ENCODE results near the gene SAMD8.

Gene SAMD8

GRCh38 chr10:75165684-75166622, 54.5 kb downstream of the SAMD8 start:
- H3K4me3 ChIP-seq (ENCODE audit: low read depth, low read length) = no peak overlapping the region
- peak; percentile 91 for DNase-seq (ENCODE audit: low read depth)
- TF ChIP-seq MYC (IDR thresholded peaks at IDR 0.05; ENCODE audit: low read depth, low read length) = no peak
- TF ChIP-seq CTCF (IDR thresholded peaks at IDR 0.05; ENCODE audit: low read depth, low read length) = no peak
- TF ChIP-seq POLR2A (IDR thresholded peaks at IDR 0.05; ENCODE audit: extremely low read depth, insufficient read length) = no peak
- 0 out of 2 replicates have a peak, but pooled peaks have one; percentile 12 for TF ChIP-seq MAX (IDR thresholded peaks at IDR 0.05; ENCODE audit: low read depth, low read length)

GRCh38 chr10:75166623-75166972, 55.1 kb downstream of the SAMD8 start:
- no peak overlapping the region for H3K4me3 ChIP-seq (ENCODE audit: low read depth, low read length)
- TF ChIP-seq CTCF (IDR thresholded peaks at IDR 0.05; ENCODE audit: low read depth, low read length) (no peak), MAX (IDR thresholded peaks at IDR 0.05; ENCODE audit: low read depth, low read length) (no peak), MYC (IDR thresholded peaks at IDR 0.05; ENCODE audit: low read depth, low read length) (no peak), POLR2A (IDR thresholded peaks at IDR 0.05; ENCODE audit: extremely low read depth, insufficient read length) (no peak)
- no peak for DNase-seq (ENCODE audit: low read depth)

GRCh38 chr10:75168275-75168674, 56.8 kb downstream of the SAMD8 start:
- TF ChIP-seq MYC (IDR thresholded peaks at IDR 0.05; ENCODE audit: low read depth, low read length) (no peak), CTCF (IDR thresholded peaks at IDR 0.05; ENCODE audit: low read depth, low read length) (no peak), MAX (IDR thresholded peaks at IDR 0.05; ENCODE audit: low read depth, low read length) (no peak), POLR2A (IDR thresholded peaks at IDR 0.05; ENCODE audit: extremely low read depth, insufficient read length) (no peak)
- DNase-seq (ENCODE audit: low read depth) = no peak
- no peak overlapping the region for H3K4me3 ChIP-seq (ENCODE audit: low read depth, low read length)

- no peak for DNase-seq (ENCODE audit: low read depth)
- no peak overlapping the region for H3K4me3 ChIP-seq (ENCODE audit: low read depth, low read length)
- no peak for TF ChIP-seq MAX (IDR thresholded peaks at IDR 0.05; ENCODE audit: low read depth, low read length)
Measured at GRCh38 chr10:75170215-75170614, 58.8 kb downstream of the SAMD8 start.

- no peak for DNase-seq (ENCODE audit: low read depth)
- TF ChIP-seq MYC (IDR thresholded peaks at IDR 0.05; ENCODE audit: low read depth, low read length) (no peak), POLR2A (IDR thresholded peaks at IDR 0.05; ENCODE audit: extremely low read depth, insufficient read length) (no peak), CTCF (IDR thresholded peaks at IDR 0.05; ENCODE audit: low read depth, low read length) (no peak), MAX (IDR thresholded peaks at IDR 0.05; ENCODE audit: low read depth, low read length) (no peak)
- H3K4me3 ChIP-seq (ENCODE audit: low read depth, low read length) = no peak overlapping the region
Measured at GRCh38 chr10:75175046-75175445, 63.6 kb downstream of the SAMD8 start.

GRCh38 chr10:75176046-75176445, 64.6 kb downstream of the SAMD8 start:
- TF ChIP-seq MYC (IDR thresholded peaks at IDR 0.05; ENCODE audit: low read depth, low read length) (no peak), CTCF (IDR thresholded peaks at IDR 0.05; ENCODE audit: low read depth, low read length) (no peak), POLR2A (IDR thresholded peaks at IDR 0.05; ENCODE audit: extremely low read depth, insufficient read length) (no peak), MAX (IDR thresholded peaks at IDR 0.05; ENCODE audit: low read depth, low read length) (no peak)
- no peak for DNase-seq (ENCODE audit: low read depth)

More at GRCh38 chr10:75176046-75176445, 64.6 kb downstream of the SAMD8 start:
- H3K4me3 ChIP-seq (ENCODE audit: low read depth, low read length) = no peak overlapping the region
